ENCODE measurements around the gene SPCS2. TPM values are rescaled to one million over a fixed set of nuclear protein-coding genes. Genes with fewer than 3 reads are reported as not detected.

The SPCS2 gene
- total RNA-seq, 1 experiment from 2014 or later, result 116 TPM

GRCh38 chr11:74990941-74991340 is 41.9 kb downstream of the SPCS2 start:
- ChIA-PET POLR2A (no interaction called here), CTCF (no interaction called here)
- H3K9me3 Mint-ChIP-seq, result no peaks in the 10 kb centered on the region
- H3K36me3 Mint-ChIP-seq, result peaks cover 10% of the 10 kb centered on the region; the same call in 1 of the 2 replicates
- DNase-seq (ENCODE audit: low spot score), result no peak
- no peak overlapping the region for H3K27ac Mint-ChIP-seq
- no peak for ATAC-seq
- peak overlapping the region; percentile 96; the same call in 1 of the 2 replicates for H3K4me3 Mint-ChIP-seq
- TF ChIP-seq ZNF416 (CRISPR knock-in tag; IDR thresholded peaks at IDR 0.05) (no peak), CREB1 (CRISPR knock-in tag; IDR thresholded peaks at IDR 0.05) (no peak), FOXK1 (CRISPR knock-in tag; IDR thresholded peaks at IDR 0.05) (no peak), GRHL2 (CRISPR knock-in tag; IDR thresholded peaks at IDR 0.05; ENCODE audit: insufficient replicate concordance, severe bottlenecking) (no peak), JAZF1 (CRISPR knock-in tag; IDR thresholded peaks at IDR 0.05) (no peak), ZBTB21 (CRISPR knock-in tag; IDR thresholded peaks at IDR 0.05; ENCODE audit: borderline replicate concordance) (no peak), TCF7 (CRISPR knock-in tag; IDR thresholded peaks at IDR 0.05; ENCODE audit: low read depth) (no peak), NFYB (CRISPR knock-in tag; conservative IDR thresholded peaks at IDR 0.05; ENCODE audit: low read depth) (no peak), SOX15 (CRISPR knock-in tag; IDR thresholded peaks at IDR 0.05) (no peak), SP1 (CRISPR knock-in tag; conservative IDR thresholded peaks at IDR 0.05) (no peak), NR3C1 (CRISPR knock-in tag; conservative IDR thresholded peaks at IDR 0.05; ENCODE audit: low read depth) (no peak), USF1 (CRISPR knock-in tag; IDR thresholded peaks at IDR 0.05) (no peak), NFE2L1 (CRISPR knock-in tag; IDR thresholded peaks at IDR 0.05) (no peak), ZNF138 (CRISPR knock-in tag; conservative IDR thresholded peaks at IDR 0.05) (no peak)
- TF ChIP-seq, protein P1, sequence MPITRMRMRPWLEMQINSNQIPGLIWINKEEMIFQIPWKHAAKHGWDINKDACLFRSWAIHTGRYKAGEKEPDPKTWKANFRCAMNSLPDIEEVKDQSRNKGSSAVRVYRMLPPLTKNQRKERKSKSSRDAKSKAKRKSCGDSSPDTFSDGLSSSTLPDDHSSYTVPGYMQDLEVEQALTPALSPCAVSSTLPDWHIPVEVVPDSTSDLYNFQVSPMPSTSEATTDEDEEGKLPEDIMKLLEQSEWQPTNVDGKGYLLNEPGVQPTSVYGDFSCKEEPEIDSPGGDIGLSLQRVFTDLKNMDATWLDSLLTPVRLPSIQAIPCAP (CRISPR knock-in tag; IDR thresholded peaks at IDR 0.05), result no peak
- peaks cover 2% of the 10 kb centered on the region; the same call in 1 of the 2 replicates for H3K27me3 Mint-ChIP-seq (ENCODE audit: low read depth)
- peaks cover 13% of the 10 kb centered on the region for H3K4me1 Mint-ChIP-seq

DNA sequence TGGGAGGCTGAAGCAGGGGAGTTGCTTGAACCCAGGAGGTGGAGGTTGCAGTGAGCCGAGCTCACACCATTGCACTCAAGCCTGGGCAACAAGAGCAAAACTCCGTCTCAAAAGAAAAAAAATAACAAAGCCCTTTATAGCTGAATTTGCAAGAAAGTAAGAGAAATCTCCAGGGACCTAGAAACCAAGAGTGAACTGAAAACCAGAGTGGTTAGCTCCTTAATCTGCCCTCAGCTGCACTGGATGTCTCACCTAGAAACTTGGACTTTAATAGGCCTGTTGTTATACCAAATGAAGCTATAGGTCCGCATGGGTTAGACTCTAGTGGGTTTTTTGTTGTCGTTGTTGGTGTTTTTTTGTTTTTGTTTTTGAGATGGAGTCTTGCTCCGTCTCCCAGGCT is 43.8 kb downstream of the SPCS2 start:
- no peak overlapping the region for H3K4me3 Mint-ChIP-seq
- ATAC-seq (no peak), DNase-seq (ENCODE audit: low spot score) (no peak)
- H3K27ac Mint-ChIP-seq, result no peak overlapping the region
- no peaks in the 10 kb centered on the region for H3K27me3 Mint-ChIP-seq (ENCODE audit: low read depth)
- peaks cover 18% of the 10 kb centered on the region; the same call in 1 of the 2 replicates for H3K36me3 Mint-ChIP-seq
- no peaks in the 10 kb centered on the region for H3K9me3 Mint-ChIP-seq
- ChIA-PET POLR2A (no interaction called here), CTCF (no interaction called here)
- H3K4me1 Mint-ChIP-seq, result peaks cover 13% of the 10 kb centered on the region
- TF ChIP-seq SP1 (CRISPR knock-in tag; conservative IDR thresholded peaks at IDR 0.05) (no peak), FOXP1 (CRISPR knock-in tag; IDR thresholded peaks at IDR 0.05; ENCODE audit: borderline replicate concordance) (no peak), ZNF425 (CRISPR knock-in tag; conservative IDR thresholded peaks at IDR 0.05) (no peak), ATF1 (CRISPR knock-in tag; IDR thresholded peaks at IDR 0.05) (no peak), SMAD3 (CRISPR knock-in tag; IDR thresholded peaks at IDR 0.05; ENCODE audit: borderline replicate concordance) (no peak), ARID4B (CRISPR knock-in tag; IDR thresholded peaks at IDR 0.05; ENCODE audit: borderline replicate concordance) (no peak)
- TF ChIP-seq, protein P2, sequence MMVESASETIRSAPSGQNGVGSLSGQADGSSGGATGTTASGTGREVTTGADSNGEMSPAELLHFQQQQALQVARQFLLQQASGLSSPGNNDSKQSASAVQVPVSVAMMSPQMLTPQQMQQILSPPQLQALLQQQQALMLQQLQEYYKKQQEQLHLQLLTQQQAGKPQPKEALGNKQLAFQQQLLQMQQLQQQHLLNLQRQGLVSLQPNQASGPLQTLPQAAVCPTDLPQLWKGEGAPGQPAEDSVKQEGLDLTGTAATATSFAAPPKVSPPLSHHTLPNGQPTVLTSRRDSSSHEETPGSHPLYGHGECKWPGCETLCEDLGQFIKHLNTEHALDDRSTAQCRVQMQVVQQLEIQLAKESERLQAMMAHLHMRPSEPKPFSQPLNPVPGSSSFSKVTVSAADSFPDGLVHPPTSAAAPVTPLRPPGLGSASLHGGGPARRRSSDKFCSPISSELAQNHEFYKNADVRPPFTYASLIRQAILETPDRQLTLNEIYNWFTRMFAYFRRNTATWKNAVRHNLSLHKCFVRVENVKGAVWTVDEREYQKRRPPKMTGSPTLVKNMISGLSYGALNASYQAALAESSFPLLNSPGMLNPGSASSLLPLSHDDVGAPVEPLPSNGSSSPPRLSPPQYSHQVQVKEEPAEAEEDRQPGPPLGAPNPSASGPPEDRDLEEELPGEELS (CRISPR knock-in tag; IDR thresholded peaks at IDR 0.05), result no peak
- TF ChIP-seq, protein P1 (CRISPR knock-in tag; IDR thresholded peaks at IDR 0.05), result no peak
- TF ChIP-seq, protein P3, sequence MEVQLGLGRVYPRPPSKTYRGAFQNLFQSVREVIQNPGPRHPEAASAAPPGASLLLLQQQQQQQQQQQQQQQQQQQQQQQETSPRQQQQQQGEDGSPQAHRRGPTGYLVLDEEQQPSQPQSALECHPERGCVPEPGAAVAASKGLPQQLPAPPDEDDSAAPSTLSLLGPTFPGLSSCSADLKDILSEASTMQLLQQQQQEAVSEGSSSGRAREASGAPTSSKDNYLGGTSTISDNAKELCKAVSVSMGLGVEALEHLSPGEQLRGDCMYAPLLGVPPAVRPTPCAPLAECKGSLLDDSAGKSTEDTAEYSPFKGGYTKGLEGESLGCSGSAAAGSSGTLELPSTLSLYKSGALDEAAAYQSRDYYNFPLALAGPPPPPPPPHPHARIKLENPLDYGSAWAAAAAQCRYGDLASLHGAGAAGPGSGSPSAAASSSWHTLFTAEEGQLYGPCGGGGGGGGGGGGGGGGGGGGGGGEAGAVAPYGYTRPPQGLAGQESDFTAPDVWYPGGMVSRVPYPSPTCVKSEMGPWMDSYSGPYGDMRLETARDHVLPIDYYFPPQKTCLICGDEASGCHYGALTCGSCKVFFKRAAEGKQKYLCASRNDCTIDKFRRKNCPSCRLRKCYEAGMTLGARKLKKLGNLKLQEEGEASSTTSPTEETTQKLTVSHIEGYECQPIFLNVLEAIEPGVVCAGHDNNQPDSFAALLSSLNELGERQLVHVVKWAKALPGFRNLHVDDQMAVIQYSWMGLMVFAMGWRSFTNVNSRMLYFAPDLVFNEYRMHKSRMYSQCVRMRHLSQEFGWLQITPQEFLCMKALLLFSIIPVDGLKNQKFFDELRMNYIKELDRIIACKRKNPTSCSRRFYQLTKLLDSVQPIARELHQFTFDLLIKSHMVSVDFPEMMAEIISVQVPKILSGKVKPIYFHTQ (CRISPR knock-in tag; IDR thresholded peaks at IDR 0.05), result no peak
